Measurements from ENCODE around the gene ASB1. TPM values are rescaled to one million over a fixed set of nuclear protein-coding genes. Genes with fewer than 3 reads are reported as not detected.
"Not testable (repeated sequence)": the region's sequence is repeated elsewhere in the genome, so short reads cannot be mapped to it uniquely, and the experiment has no call there.

ASB1 gene
- total RNA-seq, 1 donor from 2014 or later: 32.0 TPM

DNA sequence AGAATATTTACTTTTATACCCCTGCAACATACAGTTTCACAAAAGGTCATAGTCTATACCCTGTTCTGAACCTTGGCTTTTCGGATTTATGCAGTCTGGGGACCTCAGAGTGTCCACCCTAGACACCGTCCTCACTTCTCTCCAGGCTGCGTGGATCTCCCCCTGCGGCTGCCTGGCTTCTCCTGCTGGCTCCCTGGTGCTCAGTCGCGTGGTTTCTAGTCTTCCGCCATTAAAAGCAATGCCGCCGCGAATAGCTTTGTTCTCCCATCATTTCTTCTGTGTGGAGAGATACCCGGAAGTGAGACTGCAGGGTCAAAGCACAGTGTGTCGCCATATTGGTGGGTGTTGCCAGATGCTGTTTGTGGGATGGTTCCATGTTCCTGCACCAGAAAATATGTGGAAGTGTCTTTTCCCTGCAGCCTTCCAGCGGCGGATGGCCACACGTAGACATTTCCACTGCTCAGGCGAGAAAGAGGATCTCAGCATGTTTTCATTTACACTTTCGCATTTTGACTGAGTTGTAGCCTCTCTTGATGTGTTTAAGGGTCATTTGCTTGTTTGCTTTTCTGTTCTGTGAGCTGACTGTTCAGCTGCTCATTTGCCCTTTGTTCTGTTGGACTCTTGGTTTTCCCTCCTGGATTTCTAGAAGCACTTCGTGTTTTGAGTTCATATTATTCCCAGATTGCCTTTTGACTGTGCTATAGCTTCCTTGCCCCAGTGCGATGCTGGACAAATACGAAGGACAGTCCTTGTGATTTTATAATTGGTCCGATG, 22.9 kb upstream of the ASB1 start:
- DNase-seq (ENCODE audit: low read depth): no peak

DNA sequence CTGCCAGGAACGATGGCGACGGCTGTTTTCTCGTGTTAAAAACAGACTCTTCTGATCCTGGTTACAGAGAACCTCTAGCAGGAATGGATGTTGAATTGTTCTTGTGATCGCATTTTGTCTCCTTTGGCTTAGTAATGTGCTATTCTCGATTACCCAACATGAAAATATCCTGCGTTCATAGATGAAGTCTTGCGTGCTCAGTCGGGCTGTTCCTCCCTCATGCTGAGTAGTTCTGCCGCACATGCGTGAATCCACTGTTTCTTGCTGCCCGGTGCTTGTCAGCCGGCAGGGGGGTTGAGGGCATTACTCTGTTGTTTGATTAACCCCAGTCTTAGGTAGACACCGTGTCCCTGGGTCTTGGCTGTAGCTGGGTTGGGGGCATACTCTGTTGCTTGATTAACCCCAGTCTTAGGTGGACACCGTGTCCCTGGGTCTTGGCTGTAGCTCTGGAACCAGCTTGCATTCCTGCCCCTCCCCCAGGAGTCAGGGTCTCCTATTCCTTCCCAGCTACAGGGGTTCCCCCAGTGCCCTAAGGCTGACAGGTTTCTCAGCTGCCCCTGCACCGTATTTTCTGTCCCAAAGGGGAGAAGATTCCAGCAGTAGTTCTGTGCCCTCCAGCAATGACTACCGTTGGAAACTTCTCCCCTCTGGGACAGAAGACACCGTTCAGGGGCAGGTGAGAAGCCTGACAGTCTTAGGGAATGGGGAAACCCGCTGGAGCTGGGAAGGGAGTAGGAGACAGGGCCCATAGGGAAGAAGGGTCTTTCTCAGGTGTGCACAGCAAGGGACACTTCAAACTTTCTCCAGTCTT, 22.1 kb upstream of the ASB1 start:
- no peak for DNase-seq (ENCODE audit: low read depth)

DNA sequence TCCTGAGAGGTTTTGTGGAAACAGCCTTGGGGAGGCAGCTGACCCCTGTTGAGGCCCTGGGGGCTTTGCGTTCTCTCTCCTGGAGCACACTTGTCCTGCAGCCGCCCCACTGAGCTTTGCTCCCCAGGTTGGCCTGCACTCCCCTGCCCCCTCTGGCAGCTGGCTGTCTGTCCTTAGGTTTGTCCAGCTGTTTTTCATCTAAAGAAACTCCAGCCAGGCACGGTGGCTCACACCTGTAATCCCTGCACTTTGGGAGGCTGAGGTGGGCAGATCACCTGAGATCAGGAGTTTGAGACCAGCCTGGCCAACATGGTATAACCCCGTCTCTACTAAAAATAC, 21.5 kb upstream of the ASB1 start:
- not testable (repeated sequence) for DNase-seq (ENCODE audit: low read depth)

DNA sequence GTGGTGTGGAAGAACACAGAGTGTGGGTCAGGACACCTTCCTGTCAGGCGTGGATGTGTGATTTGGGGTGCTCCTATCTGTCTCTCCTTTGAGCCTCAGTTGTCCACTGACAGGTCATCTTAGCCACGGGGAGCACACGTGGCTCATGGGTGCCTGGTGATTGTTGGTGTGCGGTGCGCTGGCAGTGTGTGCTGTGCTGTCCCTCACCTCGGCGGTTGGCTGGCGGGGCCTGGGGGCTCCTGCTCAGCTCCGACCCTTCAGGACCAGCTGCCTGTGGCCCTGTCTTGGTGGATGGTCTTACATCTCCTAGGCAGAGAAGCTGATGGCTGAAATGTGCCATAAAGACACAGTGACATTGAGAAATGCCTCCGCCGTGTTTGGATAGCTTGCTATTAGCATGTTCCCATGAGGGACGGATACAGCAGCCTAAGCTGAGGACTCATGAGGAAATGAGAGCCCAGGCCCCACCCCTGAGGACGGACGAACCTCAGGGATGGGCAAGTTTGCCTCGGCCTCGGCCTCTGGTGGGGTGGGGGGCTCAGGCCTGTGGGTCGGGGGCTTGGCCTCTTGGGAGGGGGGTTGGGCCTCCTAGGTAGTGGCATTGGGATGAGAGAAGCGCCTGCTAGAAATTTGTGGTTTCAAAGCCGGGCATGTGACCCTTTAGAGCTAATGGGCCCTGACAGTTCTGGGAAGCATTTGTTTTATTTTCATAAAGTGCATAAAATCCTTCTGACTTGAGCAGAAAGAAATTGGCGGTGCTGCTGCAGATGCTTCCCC, 20.3 kb upstream of the ASB1 start:
- DNase-seq (ENCODE audit: low read depth): no peak

DNA sequence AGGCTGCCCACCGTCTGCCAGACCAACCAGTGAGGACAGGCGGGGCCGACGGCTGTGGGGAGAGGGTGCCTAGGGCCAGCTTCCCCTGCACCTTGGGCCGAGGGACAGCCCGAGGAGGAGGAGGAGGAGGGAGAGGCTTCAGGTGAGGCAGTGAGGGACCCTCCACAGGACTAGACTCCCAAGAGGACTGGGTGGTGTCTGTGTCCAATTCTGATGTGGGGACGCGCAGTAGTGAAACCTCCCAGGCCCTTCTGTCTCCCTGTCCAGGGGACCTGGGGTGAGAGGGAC, 19.8 kb upstream of the ASB1 start:
- DNase-seq (ENCODE audit: low read depth): no peak

DNA sequence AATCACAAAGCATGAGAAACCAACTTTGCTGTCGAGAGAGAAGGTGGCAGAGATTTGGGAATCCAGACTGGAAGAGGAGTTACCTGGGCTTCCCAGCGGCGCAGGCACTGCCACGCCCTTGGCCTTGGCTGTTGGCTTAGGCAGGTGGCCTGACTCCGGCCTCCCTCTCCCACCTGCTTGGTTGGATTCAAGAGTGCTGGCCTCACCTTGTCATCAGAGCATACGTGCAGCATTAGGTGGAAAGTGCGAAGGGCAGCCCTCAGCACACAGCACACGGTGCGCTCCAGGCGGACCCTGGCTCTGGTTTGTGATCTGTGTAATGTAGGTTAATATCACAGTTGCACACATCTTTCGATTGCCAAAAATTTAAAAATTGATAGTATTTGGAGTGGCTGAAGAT, 19.2 kb upstream of the ASB1 start:
- DNase-seq (ENCODE audit: low read depth): no peak

DNA sequence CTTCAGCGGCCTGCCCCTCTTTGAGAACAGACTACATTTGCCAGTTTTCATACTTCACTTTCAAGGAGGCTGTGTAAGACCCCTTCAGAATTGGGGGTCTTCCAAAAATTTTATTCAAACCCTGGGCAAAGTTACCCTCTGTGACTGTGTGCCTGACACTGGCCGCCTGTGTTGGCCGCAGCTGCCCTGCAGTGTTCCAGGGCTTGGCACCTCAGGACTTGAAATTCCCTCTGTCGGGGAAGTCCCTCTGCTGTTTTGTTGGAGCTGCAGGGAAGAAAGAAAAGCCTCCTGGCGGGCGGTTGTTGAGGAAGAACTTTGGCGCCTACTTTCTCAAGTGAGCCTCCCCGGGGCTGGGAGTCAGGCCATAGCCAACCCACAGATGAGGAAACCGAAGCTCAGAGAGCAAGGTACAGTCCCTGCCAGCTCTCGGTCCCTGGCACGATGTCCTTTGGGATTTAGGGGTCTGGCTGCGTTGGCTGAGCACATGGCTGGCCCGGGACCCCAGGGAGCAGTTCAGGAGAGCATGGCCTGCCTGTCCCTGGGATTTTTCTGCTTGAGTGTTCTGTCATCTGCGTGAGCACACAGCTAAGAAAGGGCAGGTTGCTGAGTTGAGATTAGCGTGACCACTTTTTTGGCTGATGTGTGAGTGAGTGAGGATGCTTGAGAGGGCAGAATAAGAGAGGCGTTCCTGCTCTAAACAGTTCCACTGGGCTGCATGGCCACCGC, 17.9 kb upstream of the ASB1 start:
- DNase-seq (ENCODE audit: low read depth): no peak

DNA sequence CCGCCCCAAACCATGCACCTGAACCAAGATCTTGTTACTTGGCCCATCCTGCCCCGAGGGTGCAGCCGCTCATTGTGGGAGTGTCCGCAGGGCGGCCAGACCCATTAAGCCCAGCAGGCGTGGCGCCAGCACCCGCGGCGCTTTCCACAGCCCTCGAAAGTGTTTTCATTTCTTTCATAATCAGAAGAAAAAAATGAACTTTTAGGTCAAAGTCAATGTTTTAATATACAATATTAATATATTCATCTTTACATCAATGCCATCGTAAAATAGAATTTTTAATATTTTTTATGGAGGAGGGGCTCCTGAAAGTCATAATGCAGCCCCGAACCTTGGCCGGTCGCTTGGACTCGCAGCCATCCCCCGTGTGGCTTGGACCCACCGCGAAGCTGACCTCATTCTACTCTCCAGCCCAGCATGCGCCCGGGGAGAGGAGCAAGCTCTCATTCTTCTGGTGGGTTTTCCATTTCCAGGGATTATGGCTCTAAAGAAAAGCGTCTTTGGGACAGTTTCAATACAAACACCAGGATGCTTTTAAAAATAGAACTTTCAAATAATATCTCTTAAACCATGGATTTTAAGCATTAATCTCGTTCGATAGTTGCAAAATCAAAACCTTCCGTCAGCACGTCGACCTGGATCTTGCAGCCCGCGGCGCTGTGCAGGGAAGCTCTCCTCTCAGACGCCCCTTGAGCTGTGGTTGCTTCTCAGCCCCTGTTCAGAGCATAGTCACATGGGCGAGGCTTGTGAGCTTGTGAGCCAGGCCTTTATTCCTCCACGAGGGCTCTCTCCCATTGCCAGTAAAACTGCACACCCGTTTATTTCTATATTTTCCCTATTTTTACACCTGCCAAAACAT, 17.2 kb upstream of the ASB1 start:
- DNase-seq (ENCODE audit: low read depth): no peak

DNA sequence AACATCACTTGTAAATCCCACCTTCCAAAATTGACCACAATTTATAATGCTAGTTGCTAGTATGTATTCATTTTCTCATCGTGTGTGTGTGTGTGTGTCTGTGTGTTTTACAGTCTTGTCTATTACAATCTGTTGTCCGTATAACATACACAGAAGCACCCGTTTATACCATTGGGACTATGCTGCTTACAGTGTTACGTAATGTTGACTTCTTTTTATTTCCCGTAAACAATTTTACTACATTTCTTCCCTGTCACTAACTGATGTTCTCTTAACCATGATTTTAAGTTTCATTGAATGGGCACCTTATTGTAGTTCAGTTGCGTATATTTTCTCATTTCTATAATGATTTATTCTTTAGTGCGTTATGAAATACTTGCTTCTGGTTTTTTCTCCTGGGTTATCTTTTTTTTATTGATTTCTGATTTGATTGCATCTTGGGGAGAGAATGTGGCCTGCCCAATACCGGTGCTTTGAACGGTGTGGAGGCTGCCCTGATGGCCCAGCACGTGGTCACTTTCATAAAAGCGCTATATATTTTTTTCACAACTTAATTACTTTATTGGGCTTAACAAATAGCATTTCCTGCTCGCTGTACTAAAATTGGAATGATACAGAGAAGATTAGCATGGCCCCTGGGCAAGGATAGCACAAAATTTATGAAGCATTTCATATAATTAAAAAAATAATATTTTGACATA, 14.5 kb upstream of the ASB1 start:
- no peak for DNase-seq (ENCODE audit: low read depth)

DNA sequence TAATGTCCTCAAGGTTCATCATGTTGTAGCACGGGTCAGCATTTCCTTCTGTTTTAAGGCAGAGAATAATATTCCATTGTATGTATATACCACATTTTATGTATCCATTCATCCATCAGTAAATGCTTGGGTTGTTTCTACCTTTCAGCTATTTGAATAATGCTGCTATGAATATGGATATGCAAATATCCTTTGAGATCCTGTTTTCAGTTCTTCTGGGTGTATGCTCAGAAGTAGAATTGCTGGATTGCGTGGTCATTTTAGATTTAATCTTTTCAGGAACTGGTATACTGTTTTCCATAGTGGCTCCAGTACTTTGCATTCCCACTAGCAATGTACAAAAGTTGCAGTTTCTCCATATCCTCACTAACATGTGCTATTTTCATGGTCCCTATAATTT, 13.4 kb upstream of the ASB1 start:
- no peak for DNase-seq (ENCODE audit: low read depth)

DNA sequence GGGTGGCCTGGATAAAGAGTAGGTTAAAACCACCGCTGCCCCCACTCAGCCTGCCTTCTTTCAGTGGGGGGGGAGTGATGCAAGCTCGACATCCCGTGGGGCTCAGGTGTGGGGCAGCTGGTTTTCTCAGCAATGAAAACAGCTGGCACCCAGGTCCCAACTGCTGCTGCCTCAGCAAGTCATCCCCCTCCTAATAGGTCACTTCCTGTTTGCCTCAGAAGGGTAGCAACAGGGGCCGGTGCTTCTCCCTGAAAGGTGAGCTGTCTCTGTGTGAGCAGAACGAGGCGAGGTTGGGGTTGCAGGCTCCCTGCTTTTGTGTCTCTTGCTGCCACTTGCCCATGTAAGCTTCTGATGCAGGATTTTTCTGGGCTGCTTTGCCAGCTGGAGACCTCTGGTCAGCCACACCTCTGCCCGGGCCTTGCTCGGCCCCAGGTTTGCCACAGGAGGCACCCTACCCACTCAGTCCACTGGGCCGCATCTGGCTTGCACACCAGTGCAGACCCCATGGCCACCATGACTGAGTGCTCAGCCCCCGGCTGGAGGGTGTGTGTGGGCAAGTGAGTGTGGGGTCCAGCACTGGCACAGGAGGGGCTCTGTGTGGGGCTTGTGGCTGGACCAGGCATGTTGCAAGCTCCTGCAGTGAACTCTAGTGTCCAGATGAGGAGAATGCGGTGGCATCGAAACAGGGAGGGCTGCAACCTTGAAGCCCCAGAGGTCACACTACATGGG, 11.5 kb upstream of the ASB1 start:
- no peak for DNase-seq (ENCODE audit: low read depth)

DNA sequence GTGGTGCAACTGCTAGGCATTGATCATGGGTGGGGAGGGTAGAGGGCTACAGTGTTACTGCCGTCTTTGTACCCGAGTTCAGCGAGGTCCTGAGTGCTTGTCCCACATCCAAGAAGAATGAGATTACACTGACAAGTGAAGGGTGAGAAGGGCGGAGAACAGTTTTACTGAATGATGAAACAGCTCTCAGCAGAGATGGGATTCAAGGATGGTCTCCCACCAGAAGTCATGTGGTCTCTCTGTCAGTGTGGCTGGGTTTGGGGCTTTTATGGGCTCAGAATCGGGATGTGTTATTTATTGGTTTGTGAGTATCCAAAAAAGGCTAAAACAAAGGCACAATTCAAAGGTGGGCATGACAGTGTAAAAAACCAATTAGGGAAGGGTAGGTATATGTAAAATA, 10.8 kb upstream of the ASB1 start:
- DNase-seq (ENCODE audit: low read depth): no peak

DNA sequence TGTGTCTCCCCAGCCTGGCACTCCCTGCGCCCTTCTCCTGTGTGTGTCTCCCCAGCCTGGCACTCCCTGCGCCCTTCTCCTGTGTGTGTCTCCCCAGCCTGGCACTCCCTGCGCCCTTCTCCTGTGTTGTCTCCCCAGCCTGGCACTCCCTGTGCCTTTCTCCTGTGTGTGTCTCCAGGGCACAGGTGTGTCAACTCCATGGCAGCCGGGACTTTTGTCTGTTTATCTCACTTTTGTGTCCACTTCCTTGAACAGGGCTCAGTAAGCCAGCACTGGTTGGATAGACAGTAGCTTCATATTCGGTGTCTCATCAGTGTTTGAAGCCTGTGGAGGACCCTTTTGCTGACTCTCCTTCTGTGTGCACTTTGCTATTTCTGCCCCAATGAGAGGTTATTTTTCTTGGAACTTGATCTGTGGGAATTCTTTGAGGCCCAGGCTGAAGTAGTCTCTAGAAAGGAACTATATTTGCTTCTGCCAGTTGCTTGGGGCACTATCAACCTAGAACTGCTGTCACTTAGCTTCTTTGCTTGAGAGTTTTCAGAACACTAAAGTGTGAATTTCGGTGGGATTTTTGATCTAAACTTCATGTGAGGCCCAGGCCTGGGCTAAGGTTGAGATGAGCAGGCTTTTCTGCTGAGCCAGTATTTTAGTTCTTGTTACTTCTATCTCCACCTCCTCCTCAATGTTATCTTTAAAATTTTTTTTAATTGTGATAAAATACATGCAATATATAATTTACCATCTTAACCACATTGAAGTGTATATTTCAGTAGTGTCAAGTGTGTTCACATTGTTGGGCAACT, 8.3 kb upstream of the ASB1 start:
- DNase-seq (ENCODE audit: low read depth): no peak

DNA sequence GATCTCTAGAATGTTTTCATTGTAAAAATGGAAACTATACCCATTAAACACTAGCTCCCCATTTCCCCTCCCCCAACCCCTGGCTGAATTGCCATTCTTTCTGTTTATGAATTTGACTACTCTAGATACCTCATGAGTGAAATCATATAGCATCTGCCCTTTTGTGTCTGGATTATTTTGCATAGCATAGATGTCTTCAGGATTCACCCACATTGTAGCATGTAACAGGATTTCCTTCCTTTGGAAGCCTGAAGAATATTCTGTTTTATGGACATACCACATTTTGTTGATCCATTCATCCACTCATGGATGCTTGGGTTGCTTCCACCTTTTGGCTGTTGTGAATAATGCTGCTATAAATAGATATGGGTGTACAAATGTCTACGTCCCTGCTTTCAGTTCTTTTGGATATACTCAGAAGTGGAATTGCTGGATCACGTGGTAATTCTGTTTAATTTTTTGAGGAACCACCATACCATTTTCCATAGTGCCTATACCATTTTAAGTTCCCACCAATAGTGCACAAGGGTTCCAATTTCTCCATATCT, 7.7 kb upstream of the ASB1 start:
- DNase-seq (ENCODE audit: low read depth): no peak

DNA sequence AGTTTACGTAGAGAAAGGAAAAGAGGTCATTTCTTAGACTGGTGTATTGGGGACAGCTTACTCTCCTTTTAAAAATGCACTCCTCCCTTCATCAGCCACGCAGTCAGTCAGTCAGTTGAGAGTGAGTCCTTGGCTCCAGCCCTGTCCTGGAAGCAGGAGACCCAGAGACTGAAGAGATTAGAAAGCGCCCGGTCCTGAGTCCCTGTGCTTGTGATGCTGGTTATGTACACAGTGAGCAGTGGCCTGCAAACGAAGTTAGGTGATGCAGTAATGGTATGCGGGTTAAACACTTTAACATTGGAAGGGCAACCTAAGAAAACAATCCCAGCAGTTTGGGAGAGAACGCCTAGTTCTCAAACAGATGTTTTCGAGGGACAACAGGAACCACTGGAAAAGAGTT, 6.3 kb upstream of the ASB1 start:
- DNase-seq (ENCODE audit: low read depth): no peak

DNA sequence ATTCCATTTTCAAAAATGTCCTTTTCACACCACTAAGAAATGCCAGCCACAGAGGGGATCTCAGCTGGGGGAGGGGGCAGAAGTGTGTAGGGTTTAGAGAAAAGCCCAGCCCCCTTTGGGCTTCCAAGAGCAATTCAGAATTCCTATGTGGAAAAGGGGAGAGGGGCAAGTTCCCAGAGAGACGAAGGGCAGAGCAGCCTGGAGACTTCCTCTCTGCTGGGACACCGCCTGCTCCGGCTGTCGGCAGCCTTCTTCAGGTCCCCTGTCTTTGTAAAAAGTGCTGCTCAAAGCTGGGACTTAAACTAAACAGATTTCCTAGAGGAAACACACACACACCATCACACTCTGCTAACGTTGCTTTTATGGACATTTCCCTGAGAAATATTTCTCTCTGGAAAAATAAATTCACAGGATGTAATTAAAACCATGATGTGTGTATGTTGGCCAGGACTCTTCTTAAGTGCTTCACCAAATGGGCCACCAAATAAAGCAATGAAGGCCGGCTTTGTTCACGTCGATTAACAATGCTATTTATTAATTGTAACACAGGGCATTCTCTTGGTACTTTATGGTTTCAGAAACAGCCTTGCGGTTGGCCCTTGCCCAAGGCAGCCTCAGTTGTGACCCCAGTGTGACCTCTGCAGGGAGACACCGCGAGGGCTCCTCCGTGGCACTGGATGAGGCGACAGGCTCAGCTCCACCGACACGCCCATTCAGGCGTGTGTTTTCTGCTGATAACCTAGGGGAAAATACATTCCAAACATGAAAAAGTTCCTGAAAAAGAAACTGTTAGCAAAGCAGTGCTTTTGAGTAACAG, 5.6 kb upstream of the ASB1 start:
- DNase-seq (ENCODE audit: low read depth): no peak

DNA sequence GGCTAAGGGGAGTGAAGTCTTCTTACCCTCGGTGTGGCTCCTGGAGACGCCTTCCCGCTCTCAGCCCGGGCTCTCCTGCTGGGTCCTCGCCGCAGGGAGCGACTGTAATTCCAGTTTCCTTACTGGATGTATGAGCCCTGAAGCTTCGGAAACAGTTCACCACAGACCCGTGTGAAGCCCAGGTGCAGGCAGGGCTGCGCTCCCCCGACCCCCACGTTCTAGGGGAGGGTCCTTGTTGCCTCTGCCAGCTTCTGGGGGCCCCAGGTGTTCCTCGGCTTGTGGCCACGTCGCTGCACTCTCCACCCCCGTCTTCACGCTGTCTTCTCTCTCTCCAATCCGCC, 5.1 kb upstream of the ASB1 start:
- DNase-seq (ENCODE audit: low read depth): no peak

DNA sequence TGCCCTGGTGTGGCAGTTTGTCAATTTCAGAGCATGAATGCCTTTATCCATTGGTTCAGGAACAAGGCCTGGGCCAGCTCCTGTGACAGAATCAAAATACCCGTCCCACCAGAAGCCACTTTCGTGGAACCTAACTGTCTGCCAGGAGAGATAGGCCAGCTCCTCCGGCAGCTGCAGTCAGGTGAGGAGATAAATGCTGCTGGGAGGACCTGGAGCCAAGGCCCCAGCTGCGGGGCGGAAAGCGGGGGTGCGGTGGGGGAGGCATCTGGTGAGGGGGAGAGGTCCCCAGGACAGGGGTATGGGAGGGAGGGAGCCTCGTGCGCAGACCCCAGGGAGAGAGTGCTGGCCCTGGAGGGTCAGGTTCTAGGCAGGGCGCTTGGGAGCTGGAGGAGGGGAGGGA, 4.4 kb upstream of the ASB1 start:
- no peak for DNase-seq (ENCODE audit: low read depth)
